Esophagus squamous epithelium (tissue), 5 donors: ENCODE data around the gene P2RY14. TPM values are rescaled to one million over a fixed set of nuclear protein-coding genes. Genes with fewer than 3 reads are reported as not detected.

Experiments used
- DNase-seq: peaks from one replicate; lab custom pipeline; 2025; lab: John Stamatoyannopoulos, UW
- H3K27ac ChIP-seq, 4 donors: fragments of 200-600 bp; sonication (generic); one replicate each; pipeline ENCODE4 v1.5.1; 2016 to 2019; ENCODE audit warnings: mild to moderate bottlenecking in 1 of 4
- H3K27me3 ChIP-seq, 4 donors: fragments of 200-600 bp; sonication (generic); 1 replicate in 3 of 4; 2 replicates in 1 of 4; pipeline versions ENCODE4 v1.5.1 to v1.6.0; 2017 to 2021; ENCODE audit warnings: antibody characterized with exemption in 1 of 4
- H3K36me3 ChIP-seq, 3 donors: fragments of 200-600 bp; sonication (generic); one replicate each; pipeline ENCODE4 v1.5.1; 2016 to 2019
- H3K4me1 ChIP-seq, 3 donors: fragments of 200-600 bp; sonication (generic); one replicate each; pipeline ENCODE4 v1.5.1; 2017 to 2019
- H3K4me3 ChIP-seq, 4 donors: fragments of 200-600 bp; sonication (generic); 1 replicate in 3 of 4; 2 replicates in 1 of 4; pipeline ENCODE4 v1.5.1; 2016 to 2019; ENCODE audit warnings: mild to moderate bottlenecking in 2 of 4, moderate library complexity in 1 of 4
- H3K9me3 ChIP-seq, 3 donors: fragments of 200-600 bp; sonication (generic); one replicate each; pipeline ENCODE4 v1.5.1; 2016 to 2019
- CTCF ChIP-seq, 6 experiments: fragments of 450-650 bp in 4 of 6; fragments of 200-600 bp in 2 of 6; sonication (generic) in 2 of 6; IDR thresholded peaks; one replicate each; pipeline ENCODE4 v1.5.1; 2016 to 2019; ENCODE audit warnings: antibody characterized with exemption in 6 of 6, mild to moderate bottlenecking in 4 of 6, moderate library complexity in 4 of 6
- POLR2A ChIP-seq, 4 donors: fragments of 450-650 bp; IDR thresholded peaks; one replicate each; pipeline ENCODE4 v1.6.1; 2017; ENCODE audit warnings: antibody characterized with exemption in 4 of 4, mild to moderate bottlenecking in 4 of 4, moderate library complexity in 3 of 4
- WGBS, 2 donors: methylation state at CpG; one replicate each; pipeline ENCODE4 v1.1.5; 2018; 5-methylcytosine and 5-hydroxymethylcytosine counted together
- intact Hi-C: fragments of 100-400 bp; cut with DNase I; formaldehyde crosslinking; loops from one replicate; pipeline ENCODE4 v1.15.0; 2022
- total RNA-seq, 4 donors: library from RNA; depleted of rRNA; stranded (reverse); fragments of >200 nt; gene quantifications; one replicate each; pipeline ENCODE4 v1.1.0, GENCODE V29; 2016
- donor health status: DM: yes; HTN: yes; CAD: no.

The P2RY14 gene
- total RNA-seq, 4 donors from 2014 or later: 0.19 to 15.4 (median 3.2) TPM

GRCh38 chr3:151210676-151211381 is 67.5 kb downstream of the P2RY14 start:
- Histone ChIP-seq H3K4me3 (no peak overlapping the region), H3K27me3 (no peaks in the 10 kb centered on the region), H3K27ac (no peak overlapping the region), H3K4me1 (no peaks in the 10 kb centered on the region), H3K36me3 (no peaks in the 10 kb centered on the region), H3K9me3 (no peaks in the 10 kb centered on the region)
- 60 to 74% methylated on average over 4 of the region's 4 CpGs for WGBS, 2 donors
- intact Hi-C loops: no loop called here
- TF ChIP-seq CTCF (IDR thresholded peaks at IDR 0.05): no peak
- no peak for TF ChIP-seq POLR2A (IDR thresholded peaks at IDR 0.05)
- DNase-seq: no peak

GRCh38 chr3:151209654-151210053 is 68.7 kb downstream of the P2RY14 start:
- Histone ChIP-seq H3K36me3 (no peaks in the 10 kb centered on the region), H3K27me3 (no peaks in the 10 kb centered on the region), H3K9me3 (no peaks in the 10 kb centered on the region), H3K27ac (no peak overlapping the region), H3K4me3 (no peak overlapping the region), H3K4me1 (no peaks in the 10 kb centered on the region)
- TF ChIP-seq CTCF (IDR thresholded peaks at IDR 0.05): no peak
- TF ChIP-seq POLR2A (IDR thresholded peaks at IDR 0.05): no peak
- WGBS, 2 donors: 74 to 80% methylated on average over 3 of the region's 3 CpGs
- intact Hi-C loops: no loop called here
- no peak for DNase-seq

GRCh38 chr3:151206201-151206600 is 72.1 kb downstream of the P2RY14 start:
- DNase-seq: no peak
- intact Hi-C loops: no loop called here
- WGBS, 2 donors: 73 to 81% methylated on average over 3 of the region's 3 CpGs
- H3K9me3 ChIP-seq: no peaks in the 10 kb centered on the region
- H3K27me3 ChIP-seq: no peaks in the 10 kb centered on the region
- H3K4me3 ChIP-seq: no peak overlapping the region
- no peak overlapping the region for H3K27ac ChIP-seq
- H3K4me1 ChIP-seq: no peaks in the 10 kb centered on the region
- TF ChIP-seq POLR2A (IDR thresholded peaks at IDR 0.05): no peak
- no peaks in the 10 kb centered on the region for H3K36me3 ChIP-seq

GRCh38 chr3:151205482-151205881 is 72.9 kb downstream of the P2RY14 start:
- intact Hi-C loops: no loop called here
- Histone ChIP-seq H3K9me3 (no peaks in the 10 kb centered on the region), H3K27ac (peak overlapping the region in 1 of 4 donors; percentile 14), H3K4me1 (no peaks in the 10 kb centered on the region), H3K4me3 (no peak overlapping the region), H3K27me3 (no peaks in the 10 kb centered on the region), H3K36me3 (no peaks in the 10 kb centered on the region)
- DNase-seq: no peak
- WGBS, 2 donors: 80 to 86% methylated on average over 6 of the region's 6 CpGs
- no peak for TF ChIP-seq CTCF (IDR thresholded peaks at IDR 0.05)
- TF ChIP-seq POLR2A (IDR thresholded peaks at IDR 0.05): no peak

GRCh38 chr3:151204530-151205402 is 73.6 kb downstream of the P2RY14 start:
- WGBS, 2 donors: 69 to 75% methylated on average over 3 of the region's 3 CpGs
- TF ChIP-seq CTCF (IDR thresholded peaks at IDR 0.05): no peak
- TF ChIP-seq POLR2A (IDR thresholded peaks at IDR 0.05): no peak
- H3K27ac ChIP-seq: peak overlapping the region in 1 of 4 donors; percentile 14
- H3K4me1 ChIP-seq: no peaks in the 10 kb centered on the region
- no peak for DNase-seq
- no peak overlapping the region for H3K4me3 ChIP-seq
- H3K27me3 ChIP-seq: no peaks in the 10 kb centered on the region
- H3K9me3 ChIP-seq: no peaks in the 10 kb centered on the region
- no peaks in the 10 kb centered on the region for H3K36me3 ChIP-seq
- intact Hi-C loops: no loop called here
